OCI-LY7 (cell line): ENCODE results near the gene NLRP9. TPM values are rescaled to one million over a fixed set of nuclear protein-coding genes. Genes with fewer than 3 reads are reported as not detected.
A peak's percentile ranks its signal among the peaks of the same experiment; 100 is the strongest.

ENCODE experiments used
- BruUV-seq: library from RNA; stranded (reverse); fragments of 400-500 nt; replicated peaks from 2 replicates; lab custom pipeline; 2021; lab: Mats Ljungman, UMichigan
- CTCF ChIA-PET: fragments of 300-600 bp; sonication (Branson Sonifier 250); formaldehyde crosslinking; loops from one replicate; lab custom pipeline; 2022; ENCODE audit warnings: antibody characterized with exemption; ENCODE audit not compliant: unreplicated experiment; lab: Charles Lee
- POLR2A ChIA-PET: fragments of 300-600 bp; sonication (Branson Sonifier 250); formaldehyde crosslinking; loops from one replicate; lab custom pipeline; 2022; ENCODE audit warnings: antibody characterized with exemption; lab: Charles Lee
- DNase-seq: peaks from one replicate; pipeline ENCODE4 v3.0.0-alpha.2; 2015; ENCODE audit warnings: low spot score
- H2AFZ ChIP-seq: fragments of 200-600 bp; sonication (generic), shearing (Covaris generic); 2 replicates; pipeline ENCODE4 v1.6.1; 2014; ENCODE audit warnings: mild to moderate bottlenecking, antibody characterized with exemption, low read length, moderate library complexity
- H3K27ac ChIP-seq: fragments of 200-600 bp; sonication (generic); 2 replicates; pipeline ENCODE4 v1.5.1; 2014; ENCODE audit warnings: mixed run types, low read depth, mild to moderate bottlenecking, moderate library complexity, low read length, inconsistent platforms; ENCODE audit not compliant: poor library complexity, severe bottlenecking
- H3K36me3 ChIP-seq: fragments of 200-600 bp; sonication (generic); 2 replicates; pipeline ENCODE4 v1.6.1; 2014; ENCODE audit warnings: mild to moderate bottlenecking, antibody characterized with exemption, low read length, moderate library complexity, mixed read lengths; ENCODE audit not compliant: insufficient read depth
- H3K4me1 ChIP-seq: fragments of 200-600 bp; sonication (generic); 2 replicates; pipeline ENCODE4 v1.5.1; 2014; ENCODE audit warnings: mild to moderate bottlenecking, low read length; ENCODE audit not compliant: insufficient read depth, poor library complexity, severe bottlenecking
- H3K4me2 ChIP-seq: fragments of 200-600 bp; sonication (generic); 2 replicates; pipeline ENCODE4 v1.6.1; 2014; ENCODE audit warnings: mild to moderate bottlenecking, low read length
- H3K4me3 ChIP-seq: fragments of 200-600 bp; sonication (generic); 2 replicates; pipeline ENCODE4 v1.5.1; 2014; ENCODE audit warnings: mild to moderate bottlenecking, low read depth, low read length; ENCODE audit not compliant: poor library complexity, severe bottlenecking
- H3K79me2 ChIP-seq: fragments of 200-600 bp; sonication (generic); 2 replicates; pipeline ENCODE4 v1.6.1; 2016; ENCODE audit warnings: low read depth, mild to moderate bottlenecking, low read length, moderate library complexity, mixed read lengths; ENCODE audit not compliant: insufficient read depth
- H3K9me2 ChIP-seq: fragments of 200-600 bp; sonication (generic); 2 replicates; pipeline ENCODE4 v1.6.1; 2016; ENCODE audit warnings: mild to moderate bottlenecking, low read length, mixed read lengths; ENCODE audit not compliant: insufficient read depth
- H3K9me3 ChIP-seq: fragments of 200-600 bp; sonication (generic); 2 replicates; pipeline ENCODE4 v1.6.1; 2014; ENCODE audit warnings: mild to moderate bottlenecking, mixed run types, low read length, mixed read lengths
- H4K20me1 ChIP-seq: fragments of 200-600 bp; sonication (generic); 2 replicates; pipeline ENCODE4 v1.6.1; 2014; ENCODE audit warnings: mild to moderate bottlenecking, antibody characterized with exemption, low read length, moderate library complexity, mixed read lengths; ENCODE audit not compliant: insufficient read depth
- CTCF ChIP-seq: fragments of 200-600 bp; sonication (generic); conservative IDR thresholded peaks from 2 replicates; pipeline ENCODE4 v1.5.1; 2014; ENCODE audit warnings: mild to moderate bottlenecking, antibody characterized with exemption, low read length, moderate library complexity, mixed read lengths
- EZH2phosphoT487 ChIP-seq: fragments of 200-600 bp; sonication (generic); IDR thresholded peaks from 2 replicates; pipeline ENCODE4 v1.6.1; 2018; ENCODE audit warnings: low read depth, borderline replicate concordance, mild to moderate bottlenecking, mixed run types, antibody characterized with exemption, low read length, moderate library complexity, mixed read lengths
- intact Hi-C: fragments of 100-400 bp; cut with micrococcal nuclease; formaldehyde crosslinking; loops from one replicate; pipeline ENCODE4 v1.10.0; 2022; ENCODE audit not compliant: unreplicated experiment
- total RNA-seq, 2 experiments: library from RNA; depleted of rRNA in 1 of 2; stranded (reverse); fragments of >200 nt in 1 of 2; shearing (Covaris generic) in 1 of 2; gene quantifications; 2 replicates each; pipeline ENCODE4 v1.2.3, GENCODE V29; 2014 to 2022

The NLRP9 gene
- total RNA-seq, 2 experiments from 2014 or later = not detected

- DNase-seq = peak; percentile 96
- Histone ChIP-seq H3K4me1 (peaks cover 54% of the 10 kb centered on the region), H4K20me1 (no peaks in the 10 kb centered on the region; the same call in 1 of the 2 replicates), H3K27ac (peak overlapping the region; percentile 97), H3K9me3 (no peaks in the 10 kb centered on the region), H3K4me3 (peak overlapping the region; percentile 95), H3K9me2 (no peaks in the 10 kb centered on the region), H3K4me2 (peak overlapping the region; percentile 92), H3K79me2 (peaks cover 76% of the 10 kb centered on the region), H2AFZ (no peak overlapping the region), H3K36me3 (peaks cover 82% of the 10 kb centered on the region)
- POLR2A ChIA-PET = interaction anchor here (0.6 to 2.3 kb wide), 2 partner anchors 21 to 1016 kb away, joined by 6 read pairs; no protein-coding TSS in a partner anchor
- no TSS peak for BruUV-seq
- TF ChIP-seq EZH2phosphoT487 = no peak
- peak; percentile 57; the same call in 1 of the 2 replicates for TF ChIP-seq CTCF
- intact Hi-C loops = loop anchor here (2.0 to 5.0 kb wide), 3 partner anchors 23 to 154 kb away; partner anchors contain the start of genes NLRP11 and U2AF2
- CTCF ChIA-PET = no interaction called here
Observed at GRCh38 chr19:55678121-55678671, 60.0 kb downstream of the NLRP9 start.

- Histone ChIP-seq H3K4me1 (peaks cover 55% of the 10 kb centered on the region), H3K9me2 (no peaks in the 10 kb centered on the region), H3K9me3 (no peaks in the 10 kb centered on the region), H2AFZ (no peak overlapping the region), H4K20me1 (no peaks in the 10 kb centered on the region; the same call in 1 of the 2 replicates), H3K27ac (peak overlapping the region; percentile 97), H3K4me2 (peak overlapping the region; percentile 92), H3K79me2 (peaks cover 79% of the 10 kb centered on the region), H3K4me3 (peak overlapping the region; percentile 95), H3K36me3 (peaks cover 85% of the 10 kb centered on the region)
- TF ChIP-seq EZH2phosphoT487 (no peak), CTCF (no peak)
- POLR2A ChIA-PET = interaction anchor here (2.3 kb wide), 1 partner anchor 21 kb away, joined by 6 read pairs; no protein-coding TSS in a partner anchor
- CTCF ChIA-PET = no interaction called here
- intact Hi-C loops = loop anchor here (2.0 to 5.0 kb wide), 3 partner anchors 23 to 155 kb away; partner anchors contain the start of genes NLRP11 and U2AF2
- peak; percentile 50 for DNase-seq
- BruUV-seq = no TSS peak
Observed at GRCh38 chr19:55677572-55678028, 60.6 kb downstream of the NLRP9 start.
